ENCODE results near the gene NUP88. TPM values are rescaled to one million over a fixed set of nuclear protein-coding genes. Genes with fewer than 3 reads are reported as not detected.
A peak's percentile ranks its signal among the peaks of the same experiment; 100 is the strongest.

NUP88 gene
- total RNA-seq, 1 experiment from 2014 or later, result 90.5 TPM

DNA sequence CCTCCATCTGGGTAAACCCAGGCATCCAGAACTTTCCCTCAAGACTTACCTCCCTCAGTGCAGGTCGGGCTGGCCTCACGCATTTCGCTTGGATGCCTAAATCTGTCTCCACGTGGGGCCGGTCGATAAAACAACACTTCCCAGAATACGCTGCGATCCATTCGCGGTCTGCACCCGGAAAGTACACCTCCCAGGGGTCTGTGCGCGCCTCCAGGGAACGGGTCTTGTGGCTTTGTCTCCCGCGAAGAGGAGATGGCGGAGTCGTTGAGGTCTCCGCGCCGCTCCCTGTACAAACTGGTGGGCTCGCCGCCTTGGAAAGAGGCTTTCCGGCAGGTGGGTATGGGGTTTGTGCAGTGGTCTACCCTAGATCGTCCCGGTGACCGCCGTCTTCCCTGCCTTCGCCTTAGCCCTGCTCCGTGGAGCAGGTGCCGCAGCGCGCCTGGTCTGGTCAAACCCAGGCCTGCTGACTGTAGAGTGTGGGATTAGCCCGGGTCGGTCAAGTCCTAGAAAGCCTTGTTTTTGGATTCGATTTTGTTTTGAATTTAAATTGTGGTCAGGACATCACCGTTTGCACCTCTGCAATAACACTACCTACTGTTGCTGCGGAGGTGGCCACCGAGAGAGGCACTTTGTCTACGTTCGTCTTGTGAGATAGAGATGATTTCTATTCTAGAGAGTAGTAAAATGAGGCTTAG, 644 bp upstream of the NUP88 start, which contains the start of gene RPAIN:
Gene RPAIN, plus strand, starts transcription at position 224 of the 695 bp plus-strand sequence. Its CDS starts 29 bp downstream, at position 253.
- DNase-seq (ENCODE audit: low spot score), result peak; percentile 72

DNA sequence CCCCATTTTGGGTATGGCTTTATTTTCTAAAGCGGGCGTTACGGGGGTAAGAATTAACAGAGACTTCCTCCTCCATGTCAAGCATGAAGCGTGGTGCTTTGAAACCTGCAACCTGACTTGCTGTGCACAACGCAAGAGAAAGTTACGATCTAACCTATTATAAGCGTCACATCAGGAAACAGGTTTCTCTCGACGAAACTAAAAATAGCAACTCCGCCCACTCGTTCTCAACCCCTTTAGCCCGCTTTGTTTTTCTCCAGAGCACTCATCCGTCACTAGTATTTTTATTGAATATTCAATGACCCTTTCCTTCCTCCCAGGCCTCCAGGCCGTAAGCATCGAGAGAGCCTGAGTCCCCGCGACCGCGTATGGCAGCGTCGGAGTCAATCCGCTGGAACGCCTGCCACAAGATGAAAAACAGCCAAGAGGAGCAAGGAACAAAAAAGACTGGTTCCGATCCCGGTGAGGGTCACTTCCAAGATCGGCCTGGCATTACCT, 555 bp downstream of the NUP88 start:
- no peak for DNase-seq (ENCODE audit: low spot score)

DNA sequence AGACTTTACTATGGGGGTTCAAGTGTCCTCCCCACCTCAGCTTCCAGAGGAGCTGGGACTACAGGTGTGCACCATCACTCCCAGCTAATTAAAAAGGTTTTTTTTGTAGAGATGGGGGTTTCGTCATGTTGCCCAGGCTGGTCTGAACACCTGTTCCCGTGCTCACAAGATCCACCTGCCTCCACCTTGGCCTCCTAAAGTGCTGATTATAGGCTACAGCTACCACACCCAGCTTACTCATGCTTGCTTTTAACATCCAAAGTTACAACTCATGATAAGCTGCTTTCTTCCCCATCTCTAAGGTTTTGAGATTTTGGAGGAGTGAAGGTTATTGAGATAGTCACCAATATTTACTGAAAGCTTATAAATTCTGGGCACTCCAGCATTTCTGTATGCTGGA, 2.6 kb downstream of the NUP88 start:
- no peak for DNase-seq (ENCODE audit: low spot score)

DNA sequence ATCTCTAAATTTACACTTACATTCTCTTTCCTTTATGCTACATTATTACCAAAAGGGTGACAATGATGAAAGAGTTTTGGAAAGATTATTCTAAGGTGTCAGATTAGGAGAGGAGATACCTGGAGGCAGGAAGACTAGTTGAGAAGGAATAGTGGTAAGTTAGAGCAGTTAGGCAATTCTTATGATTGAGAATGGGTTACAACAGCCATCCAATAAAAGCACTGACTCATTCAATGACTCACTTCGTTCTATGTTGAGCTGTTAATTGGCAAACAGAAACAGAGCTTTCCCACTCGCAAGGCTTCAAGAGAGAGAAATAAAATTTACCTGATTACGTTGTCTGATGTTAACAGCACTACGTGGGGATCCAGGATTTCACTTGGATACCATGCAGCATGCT, 5.8 kb downstream of the NUP88 start:
- DNase-seq (ENCODE audit: low spot score), result peak; percentile 42

DNA sequence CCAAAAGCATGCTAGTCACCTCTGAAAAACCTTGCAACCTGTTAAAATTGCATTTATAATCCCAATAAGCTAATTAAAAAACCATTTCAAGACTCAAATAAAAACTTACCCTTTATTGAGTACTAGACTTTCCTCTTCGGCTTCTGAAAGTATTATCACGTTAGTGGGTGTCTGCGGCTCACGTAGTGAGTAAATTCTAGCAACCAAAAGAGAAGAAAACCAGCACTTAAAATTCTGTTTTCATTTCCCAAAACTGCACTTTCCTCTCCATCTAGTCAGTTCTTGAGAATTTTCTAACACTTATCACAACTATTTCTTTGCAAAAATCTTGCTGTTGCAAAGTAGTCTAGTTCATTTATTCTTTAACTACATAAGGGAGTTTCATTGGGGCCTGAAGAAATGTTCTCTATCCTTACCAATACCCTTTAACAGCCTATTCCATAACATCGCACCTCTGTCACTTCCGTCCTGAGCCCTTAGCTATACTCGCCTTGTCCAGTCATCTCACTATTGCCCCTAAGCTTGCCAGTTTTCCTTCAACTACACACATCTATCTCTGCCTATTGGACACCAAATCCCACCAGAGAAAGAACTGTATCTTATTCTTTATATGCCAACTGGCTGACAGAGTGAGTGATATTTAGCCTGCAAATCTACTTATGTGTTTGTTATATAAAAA, 8.7 kb downstream of the NUP88 start:
- DNase-seq (ENCODE audit: low spot score), result no peak

DNA sequence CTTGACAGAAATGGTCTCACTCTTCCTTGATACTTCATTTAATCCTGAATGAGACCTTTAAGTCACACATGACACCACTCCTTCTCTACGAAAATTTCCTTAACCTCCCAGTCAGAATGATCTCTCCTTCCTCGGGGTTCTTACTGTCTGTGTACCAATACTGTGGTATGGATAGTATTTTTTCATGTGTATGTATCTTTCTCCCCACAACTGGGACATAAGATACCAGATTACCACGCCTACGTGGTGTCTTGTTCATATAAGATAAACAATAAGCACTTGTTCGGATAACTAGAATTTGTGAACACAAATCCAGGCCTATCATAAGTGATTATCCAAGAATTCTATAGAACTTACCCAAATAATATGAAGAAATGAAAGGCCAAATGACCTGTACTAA, 11.3 kb downstream of the NUP88 start:
- DNase-seq (ENCODE audit: low spot score), result no peak

DNA sequence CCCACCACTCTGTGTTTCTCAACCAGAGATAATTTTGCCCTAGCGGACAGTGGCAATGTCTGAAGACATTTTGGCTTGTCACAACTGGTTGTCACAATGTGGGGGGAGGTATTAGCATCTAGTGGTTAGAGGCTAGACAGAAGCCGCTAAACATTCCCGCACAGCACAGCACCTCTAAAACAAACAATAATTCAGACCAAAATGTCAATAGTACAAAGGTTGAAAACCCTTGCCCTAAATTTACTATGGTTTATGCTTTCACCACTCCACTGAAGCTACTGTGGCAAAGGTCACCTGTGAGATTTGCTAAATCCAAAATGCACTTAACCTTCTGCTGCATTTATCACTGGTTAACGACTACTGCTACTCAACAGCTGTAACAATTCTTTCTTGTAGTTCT, 14.1 kb downstream of the NUP88 start:
- DNase-seq (ENCODE audit: low spot score), result no peak

DNA sequence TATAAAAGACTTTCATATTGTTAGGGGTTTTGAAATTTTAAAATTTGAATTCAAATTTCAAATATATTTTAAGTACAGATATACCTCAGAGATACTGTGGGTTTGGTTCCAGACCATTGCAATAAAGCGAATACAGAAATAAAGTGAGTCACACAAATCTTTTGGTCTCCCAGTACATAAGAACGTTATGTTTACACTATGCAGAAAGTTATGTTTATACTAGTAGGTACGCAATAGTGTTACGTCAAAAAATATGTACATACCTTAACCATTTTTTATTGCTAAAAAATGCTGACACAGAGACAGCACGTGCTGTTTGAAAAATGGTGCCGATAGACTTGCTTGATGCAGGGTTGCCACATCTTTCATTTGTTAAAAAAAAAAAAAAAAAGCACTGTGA, 19.7 kb downstream of the NUP88 start:
- no peak for DNase-seq (ENCODE audit: low spot score)

DNA sequence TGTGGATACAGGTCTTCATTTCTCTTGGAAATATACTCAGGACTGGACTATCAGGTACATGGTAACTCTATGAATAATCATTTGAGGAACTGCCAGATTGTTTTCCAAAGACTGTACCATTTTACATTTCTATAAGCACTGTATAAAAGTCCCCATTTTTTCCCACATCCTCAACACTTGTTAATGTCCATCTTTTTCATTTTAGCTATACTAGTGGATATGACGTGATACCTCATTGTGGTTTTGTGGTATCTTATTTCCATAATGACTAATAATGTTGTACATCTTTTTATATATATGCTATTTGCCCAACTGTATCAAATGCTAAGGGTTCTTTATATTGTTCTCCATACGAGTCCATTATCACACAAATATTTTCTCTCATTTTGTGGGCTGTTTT, 22.9 kb downstream of the NUP88 start:
- DNase-seq (ENCODE audit: low spot score), result no peak

DNA sequence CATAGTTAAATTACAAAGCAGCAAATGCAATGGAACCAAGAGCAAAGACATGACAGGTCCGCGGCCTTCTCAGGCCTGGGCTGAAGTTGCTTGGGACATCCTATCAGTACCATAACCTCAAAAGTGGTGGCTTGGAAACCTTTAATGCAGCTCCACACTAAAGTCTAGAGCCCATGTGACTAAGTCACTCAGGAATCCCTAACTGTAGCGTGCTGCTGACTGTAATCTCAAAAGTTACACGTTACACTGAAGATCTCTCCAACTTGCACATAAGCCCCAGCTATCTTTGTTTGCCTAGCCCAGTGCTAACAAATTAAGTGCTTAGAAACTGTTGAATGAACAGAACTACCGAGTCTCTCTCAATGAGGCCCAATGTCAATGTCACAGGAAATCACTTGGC, 27.8 kb downstream of the NUP88 start:
- no peak for DNase-seq (ENCODE audit: low spot score)

DNA sequence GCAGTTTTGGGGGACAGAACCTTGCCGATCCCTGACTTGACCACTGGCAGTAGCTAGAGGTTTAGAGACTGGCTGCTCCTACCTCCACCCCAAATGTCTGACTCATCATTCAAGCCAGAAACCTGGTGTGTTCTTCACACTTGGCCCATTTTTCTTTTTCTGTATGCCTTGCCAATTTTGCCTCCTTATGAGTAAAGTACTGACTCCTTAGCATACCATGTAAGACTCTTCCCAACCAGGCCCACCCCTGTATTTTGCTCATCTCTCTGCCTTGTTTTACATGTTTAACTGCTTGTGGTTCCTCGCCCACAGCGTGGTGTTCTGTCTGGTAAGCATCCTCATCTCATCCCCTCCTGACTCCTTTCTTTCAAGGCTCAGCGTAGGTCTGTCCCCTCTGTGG, 37.9 kb downstream of the NUP88 start:
- no peak for DNase-seq (ENCODE audit: low spot score)

DNA sequence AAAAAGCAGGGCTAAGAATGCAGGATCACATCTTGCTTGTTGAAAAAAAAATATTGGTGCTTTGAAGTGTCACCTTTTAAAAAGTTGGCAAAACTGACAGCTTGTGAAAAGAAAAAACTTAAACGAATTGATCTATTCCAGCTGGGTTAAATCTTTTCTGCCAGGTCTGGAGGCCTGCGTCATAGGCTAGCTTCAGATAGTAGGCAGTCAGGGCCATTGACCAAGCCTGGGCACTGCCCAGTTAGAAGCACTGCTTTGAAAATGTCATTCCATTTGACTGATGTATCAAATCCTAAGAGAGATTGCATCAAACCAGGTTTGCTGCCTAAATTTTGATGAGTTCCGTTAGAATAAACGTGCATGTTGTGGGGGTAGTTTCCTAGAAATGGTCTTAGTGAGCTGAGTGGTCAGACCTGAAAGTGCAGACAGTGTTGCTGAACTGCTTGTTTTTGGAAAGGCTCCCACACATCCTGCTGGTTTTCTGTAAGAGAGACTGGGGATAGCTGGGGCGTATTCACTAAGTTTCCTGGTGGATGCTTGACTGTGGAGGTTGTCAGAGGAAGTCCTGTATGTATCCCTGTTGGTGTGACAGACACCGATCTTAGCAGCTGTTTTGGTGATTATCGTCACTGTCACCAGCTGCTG, 38.8 kb downstream of the NUP88 start:
- DNase-seq (ENCODE audit: low spot score), result no peak

DNA sequence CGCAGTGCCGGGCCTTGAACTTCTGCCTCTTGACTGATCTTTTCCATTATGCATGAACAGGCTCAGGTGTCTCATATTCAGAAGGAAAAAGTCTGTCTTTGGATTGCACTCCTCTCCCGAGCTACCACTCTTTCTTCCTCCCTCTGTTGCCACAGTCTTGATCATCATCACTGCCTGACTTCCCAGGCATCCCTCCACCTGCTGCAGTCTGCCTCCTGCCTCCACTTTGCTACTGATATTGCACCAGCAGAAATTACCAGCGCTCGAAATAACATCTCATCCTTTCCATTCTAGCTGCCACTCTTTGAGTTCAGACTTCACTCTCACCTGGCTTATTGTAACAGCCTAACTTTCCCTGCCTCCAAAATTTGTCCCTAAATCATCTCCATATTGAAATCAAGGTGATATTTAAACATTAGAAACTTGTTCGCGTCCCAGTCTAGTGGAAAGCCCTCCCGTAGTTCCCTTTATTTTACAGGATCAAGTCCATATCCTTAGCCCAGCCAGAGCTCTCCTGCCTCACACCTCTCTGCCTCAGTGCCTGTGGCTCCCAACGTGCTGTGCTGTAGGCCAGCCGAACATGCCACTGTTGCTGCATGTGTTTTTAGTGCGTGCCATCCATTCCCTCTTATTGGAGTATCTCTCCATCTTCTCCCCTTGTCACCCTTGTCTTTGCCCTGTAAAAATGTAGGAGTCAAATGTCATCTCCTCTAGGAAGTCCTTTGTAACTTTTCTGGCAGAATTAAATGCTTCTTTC, 39.9 kb downstream of the NUP88 start:
- DNase-seq (ENCODE audit: low spot score), result no peak

DNA sequence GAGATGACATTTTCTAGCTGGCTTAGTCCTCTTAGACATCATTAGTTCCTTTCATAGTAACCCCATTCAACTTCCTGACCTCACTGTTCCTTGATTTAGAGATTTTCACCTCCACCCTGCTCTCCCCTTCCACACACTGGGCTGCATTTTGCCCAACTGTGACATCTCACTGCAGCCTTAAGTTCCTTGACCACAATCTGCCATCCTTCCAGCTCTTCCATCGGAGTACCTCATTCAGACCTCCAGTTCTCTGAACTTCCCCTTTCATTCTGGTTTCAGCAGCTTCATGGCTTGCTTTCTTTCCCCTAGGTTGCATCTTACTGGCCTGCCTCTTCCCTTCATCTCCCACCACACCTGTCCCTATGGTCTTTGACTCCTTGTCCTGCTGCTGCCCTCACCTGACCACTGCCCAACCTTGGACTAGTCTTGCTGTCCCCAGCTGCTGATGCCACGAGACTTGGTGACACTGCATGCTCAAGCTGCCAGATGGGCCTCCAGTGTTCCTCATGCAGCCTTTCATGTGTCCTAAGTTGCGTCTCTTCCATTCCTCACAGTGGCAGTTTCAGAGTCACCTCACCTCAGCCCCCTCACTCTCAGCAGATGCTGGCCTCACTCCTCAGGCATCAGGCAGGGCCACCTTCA, 40.8 kb downstream of the NUP88 start:
- no peak for DNase-seq (ENCODE audit: low spot score)

DNA sequence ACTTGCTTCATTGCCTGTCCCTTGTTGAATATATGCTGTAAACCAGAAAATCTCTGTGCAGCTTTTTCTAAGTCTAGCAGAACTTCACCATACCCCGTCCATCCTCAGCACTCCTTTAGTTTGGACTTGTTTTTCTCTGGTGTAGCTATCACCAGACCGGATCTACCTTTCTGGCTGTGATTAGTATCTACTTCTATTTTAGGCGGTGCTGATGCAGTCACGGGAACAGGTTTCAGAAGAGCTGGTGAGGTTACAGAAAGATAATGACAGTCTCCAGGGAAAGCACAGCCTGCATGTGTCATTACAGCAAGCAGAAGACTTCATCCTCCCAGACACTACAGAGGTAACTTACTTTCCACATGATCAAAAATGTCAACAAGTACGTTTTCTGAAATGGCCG, 46.4 kb downstream of the NUP88 start:
- no peak for DNase-seq (ENCODE audit: low spot score)

DNA sequence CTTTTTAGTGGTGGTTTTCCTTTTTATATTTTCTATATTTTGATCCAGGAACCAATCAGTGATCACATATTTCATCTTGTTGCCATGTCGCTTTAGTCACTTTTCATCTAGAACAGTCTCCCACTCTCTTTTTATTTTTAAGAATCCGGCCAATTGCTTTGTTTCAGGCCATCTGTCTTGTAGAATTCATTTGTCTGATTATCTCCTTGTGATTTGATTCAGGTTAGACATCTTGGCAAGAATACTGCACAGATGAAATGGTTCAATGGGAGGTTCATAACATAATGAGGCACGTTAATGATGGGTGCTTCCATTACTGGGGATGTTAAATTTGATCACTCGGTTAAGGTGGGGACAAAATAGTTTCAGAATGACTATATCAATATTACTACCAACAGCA, 49.1 kb downstream of the NUP88 start:
- no peak for DNase-seq (ENCODE audit: low spot score)

DNA sequence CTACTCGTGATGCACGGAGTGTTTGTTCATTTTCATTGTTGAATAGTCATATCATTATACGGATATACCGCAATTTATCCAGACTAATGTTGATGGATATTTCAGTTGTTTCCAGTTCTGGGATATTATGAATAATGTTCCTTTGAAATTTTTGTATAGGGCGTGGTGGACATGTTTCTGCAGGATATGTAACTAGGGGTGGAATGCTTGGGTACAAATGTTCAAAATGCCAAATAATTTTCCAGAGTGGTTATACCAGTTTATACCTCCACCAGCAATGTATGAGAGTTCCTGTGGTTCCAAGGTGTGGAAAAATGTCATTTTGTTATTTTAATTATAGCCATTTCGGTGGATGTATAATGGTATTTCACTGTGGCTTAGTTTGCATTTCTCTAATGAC, 53.6 kb downstream of the NUP88 start:
- no peak for DNase-seq (ENCODE audit: low spot score)

DNA sequence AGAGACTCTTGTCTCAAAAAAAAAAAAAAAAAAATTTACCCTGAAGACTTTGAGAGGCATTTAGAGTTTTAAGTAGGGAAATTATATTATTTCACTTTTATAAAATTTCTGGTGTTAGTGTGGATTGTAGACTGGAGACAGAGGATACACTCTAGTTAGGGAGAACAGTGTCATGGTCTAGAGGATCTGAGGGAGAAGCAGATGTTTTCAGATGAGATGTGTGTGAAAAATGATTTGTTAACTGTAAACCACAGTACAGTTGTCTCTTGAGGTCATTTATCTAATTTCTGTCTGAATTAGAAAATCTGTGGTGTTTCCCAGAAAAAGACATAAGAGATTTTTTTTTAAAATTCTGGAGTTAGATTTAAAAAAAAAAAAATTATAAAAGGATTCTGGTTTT, 54.8 kb downstream of the NUP88 start:
- no peak for DNase-seq (ENCODE audit: low spot score)

DNA sequence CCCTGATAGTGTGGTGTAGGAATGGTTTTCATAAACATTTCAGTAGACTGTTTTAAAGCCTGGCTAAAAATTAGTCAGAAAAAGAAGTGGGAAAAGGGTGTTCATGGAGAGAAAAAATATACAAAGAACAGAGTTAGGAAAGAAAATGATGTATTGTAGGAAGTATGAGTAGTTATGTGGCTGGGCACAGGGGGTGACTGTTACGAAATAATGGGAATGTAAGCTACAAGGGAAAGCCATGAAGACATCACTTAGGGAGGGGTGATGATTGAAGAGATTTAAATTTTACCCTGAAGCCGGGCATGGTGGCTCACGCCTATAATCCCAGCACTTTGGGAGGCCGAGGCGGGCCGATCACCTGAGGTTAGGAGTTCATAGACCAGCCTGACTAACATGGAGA, 55.3 kb downstream of the NUP88 start:
- no peak for DNase-seq (ENCODE audit: low spot score)

DNA sequence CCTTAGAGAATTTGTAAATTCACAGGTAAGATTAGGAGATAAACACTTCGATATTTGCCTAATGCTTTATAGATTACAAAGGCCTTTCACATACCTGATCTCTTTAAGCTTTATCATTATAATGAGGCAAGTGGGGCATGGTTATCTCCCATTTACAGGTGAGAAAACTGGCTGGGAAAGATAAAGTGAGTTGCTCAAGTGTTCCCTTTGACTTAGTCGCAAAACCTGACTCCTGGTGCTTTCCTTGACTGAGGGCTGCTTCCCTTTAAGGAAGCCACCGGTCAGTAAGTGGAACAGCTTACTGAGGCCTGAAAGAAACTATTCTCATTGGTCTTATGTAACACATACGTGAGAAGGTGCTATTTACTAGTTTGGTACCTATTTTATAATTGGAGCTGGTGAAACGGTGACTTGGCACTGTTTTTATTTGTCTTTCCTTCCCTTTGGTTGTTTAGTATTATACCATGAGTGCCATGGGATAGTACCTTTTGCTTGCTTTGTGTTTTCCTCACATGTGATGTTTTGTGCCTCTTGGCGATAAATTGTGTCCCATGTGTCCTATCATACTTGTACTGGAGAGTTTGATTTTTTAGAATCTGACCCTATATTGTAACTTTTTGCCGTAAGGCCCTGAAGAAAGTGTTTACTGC, 57.2 kb downstream of the NUP88 start:
- DNase-seq (ENCODE audit: low spot score), result no peak

DNA sequence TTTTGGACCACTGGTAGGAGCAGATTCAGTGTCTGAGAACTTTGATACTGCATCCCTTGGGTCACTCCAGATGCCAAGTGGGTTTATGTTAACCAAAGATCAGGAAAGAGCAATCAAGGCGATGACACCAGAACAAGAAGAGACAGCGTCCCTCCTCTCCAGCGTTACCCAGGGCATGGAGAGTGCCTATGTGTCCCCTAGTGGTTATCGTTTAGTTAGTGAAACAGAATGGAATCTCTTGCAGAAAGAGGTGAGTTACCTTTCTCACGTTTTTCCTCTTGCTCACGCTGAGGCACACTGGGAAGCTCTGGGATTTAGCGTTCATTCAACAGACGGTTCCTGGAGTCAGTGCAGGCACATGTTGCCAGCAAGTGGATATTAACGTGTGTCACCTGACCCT, 58.0 kb downstream of the NUP88 start:
- no peak for DNase-seq (ENCODE audit: low spot score)
